GM18861 (cell line): ENCODE measurements around the gene SYT9.

Source experiments
- ATAC-seq: cut with Tn5 transposase; IDR thresholded peaks from one replicate; pipeline ENCODE4 v1.9.1; 2021; ENCODE audit not compliant: unreplicated experiment

Gene SYT9

GRCh38 chr11:7422544-7423331, 171.0 kb downstream of the SYT9 start:
- ATAC-seq: no peak

GRCh38 chr11:7423946-7424345, 172.2 kb downstream of the SYT9 start:
- no peak for ATAC-seq

GRCh38 chr11:7427733-7428132, 176.0 kb downstream of the SYT9 start:
- no peak for ATAC-seq

- no peak for ATAC-seq
Observed at GRCh38 chr11:7428196-7428595, 176.5 kb downstream of the SYT9 start.

- no peak for ATAC-seq
Observed at GRCh38 chr11:7430496-7430895, 178.8 kb downstream of the SYT9 start.

GRCh38 chr11:7435176-7435575, 183.5 kb downstream of the SYT9 start:
- ATAC-seq: no peak

GRCh38 chr11:7436146-7436545, 184.4 kb downstream of the SYT9 start:
- no peak for ATAC-seq

- ATAC-seq: peak; percentile 93
Observed at GRCh38 chr11:7436657-7437056, 185.0 kb downstream of the SYT9 start.

GRCh38 chr11:7437696-7438095, 186.0 kb downstream of the SYT9 start:
- ATAC-seq: no peak

GRCh38 chr11:7439746-7440320, 188.1 kb downstream of the SYT9 start:
- ATAC-seq: no peak

GRCh38 chr11:7442588-7443215, 191.0 kb downstream of the SYT9 start:
- ATAC-seq: peak; percentile 91

GRCh38 chr11:7444091-7444981, 192.6 kb downstream of the SYT9 start:
- no peak for ATAC-seq

- no peak for ATAC-seq
Observed at GRCh38 chr11:7445564-7445963, 193.9 kb downstream of the SYT9 start.

- no peak for ATAC-seq
Observed at GRCh38 chr11:7448201-7448600, 196.5 kb downstream of the SYT9 start.

- no peak for ATAC-seq
Observed at GRCh38 chr11:7449211-7449840, 197.6 kb downstream of the SYT9 start.

- ATAC-seq: no peak
Observed at GRCh38 chr11:7449841-7450214, 198.1 kb downstream of the SYT9 start.

- no peak for ATAC-seq
Observed at GRCh38 chr11:7450836-7451235, 199.1 kb downstream of the SYT9 start.

GRCh38 chr11:7451520-7451919, 199.8 kb downstream of the SYT9 start:
- ATAC-seq: no peak

GRCh38 chr11:7451952-7452494, 200.3 kb downstream of the SYT9 start:
- no peak for ATAC-seq

- no peak for ATAC-seq
Observed at GRCh38 chr11:7454854-7455253, 203.2 kb downstream of the SYT9 start.

GRCh38 chr11:7457211-7457610, 205.5 kb downstream of the SYT9 start:
- ATAC-seq: no peak
